Effector memory CD8-positive, alpha-beta T cell (primary cell): Measurements from ENCODE around the gene KLK6.
A peak's percentile ranks its signal among the peaks of the same experiment; 100 is the strongest.

ENCODE experiments used
- ATAC-seq: fragments of 150-1000 bp; cut with Tn5 transposase; replicated peaks from 2 replicates; pipeline ENCODE4 v1.10.0; 2021; ENCODE audit warnings: mild to moderate bottlenecking, moderate library complexity
- DNase-seq, 3 experiments: peaks; one replicate each; pipeline ENCODE4 v3.0.0; 2021
- H3K27ac Mint-ChIP-seq, 2 donors: one replicate each; pipeline ENCODE4 v1.8.0; 2022; ENCODE audit warnings: mild to moderate bottlenecking in 2 of 2, mixed read lengths in 2 of 2, moderate library complexity in 2 of 2
- H3K27me3 Mint-ChIP-seq, 2 donors: one replicate each; pipeline ENCODE4 v1.8.0; 2022; ENCODE audit warnings: mixed read lengths in 2 of 2
- H3K36me3 Mint-ChIP-seq: one replicate; pipeline ENCODE4 v1.8.0; 2022; ENCODE audit warnings: mild to moderate bottlenecking, moderate library complexity, mixed read lengths; ENCODE audit not compliant: insufficient read depth
- H3K4me1 Mint-ChIP-seq, 2 donors: one replicate each; pipeline ENCODE4 v1.8.0; 2022; ENCODE audit warnings: low read depth in 2 of 2, mixed read lengths in 2 of 2
- H3K4me3 Mint-ChIP-seq, 2 donors: one replicate each; pipeline ENCODE4 v1.8.0; 2022; ENCODE audit warnings: mild to moderate bottlenecking in 2 of 2, mixed read lengths in 2 of 2, moderate library complexity in 2 of 2
- H3K9me3 Mint-ChIP-seq, 2 donors: one replicate each; pipeline ENCODE4 v1.8.0; 2022; ENCODE audit warnings: mixed read lengths in 2 of 2
- total RNA-seq, 9 experiments: gene quantifications; one replicate each; lab custom pipeline; 2026; lab: John Stamatoyannopoulos, UW

Gene KLK6
- 0 reads per million in 9 experiments for total RNA-seq

DNA sequence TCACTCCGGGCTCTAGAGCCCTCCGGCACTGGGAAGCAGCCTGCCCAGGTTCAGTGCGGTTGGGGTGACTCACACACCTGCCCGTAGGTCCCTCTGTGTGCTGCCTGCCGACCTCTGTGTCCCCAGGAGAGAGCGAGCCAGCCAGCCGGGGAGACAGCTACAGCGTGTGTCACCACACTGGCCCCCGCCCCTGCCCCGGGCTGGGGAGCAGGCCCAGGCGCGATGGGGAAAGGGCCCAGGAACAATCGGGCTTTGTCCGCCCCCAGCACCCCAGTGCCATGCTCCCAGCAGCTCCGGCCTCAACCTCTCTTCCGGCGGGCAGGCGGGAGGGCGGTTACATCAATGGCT is at the start of gene KLK6:
Gene KLK6 (minus strand): TSS at position 179 of the 348 bp plus-strand sequence. CDS start 1,487 bp downstream, outside the sequence.
- Mint-ChIP-seq H3K27me3 (peaks cover 66 to 83% of the 10 kb centered on the region in 2 donors), H3K4me1 (no peaks in the 10 kb centered on the region), H3K27ac (no peak within 1 kb of the TSS), H3K4me3 (no peak within 1 kb of the TSS), H3K36me3 (no peaks in the 10 kb centered on the region), H3K9me3 (no peaks in the 10 kb centered on the region)
- no peak for ATAC-seq
- DNase-seq, result no peak

DNA sequence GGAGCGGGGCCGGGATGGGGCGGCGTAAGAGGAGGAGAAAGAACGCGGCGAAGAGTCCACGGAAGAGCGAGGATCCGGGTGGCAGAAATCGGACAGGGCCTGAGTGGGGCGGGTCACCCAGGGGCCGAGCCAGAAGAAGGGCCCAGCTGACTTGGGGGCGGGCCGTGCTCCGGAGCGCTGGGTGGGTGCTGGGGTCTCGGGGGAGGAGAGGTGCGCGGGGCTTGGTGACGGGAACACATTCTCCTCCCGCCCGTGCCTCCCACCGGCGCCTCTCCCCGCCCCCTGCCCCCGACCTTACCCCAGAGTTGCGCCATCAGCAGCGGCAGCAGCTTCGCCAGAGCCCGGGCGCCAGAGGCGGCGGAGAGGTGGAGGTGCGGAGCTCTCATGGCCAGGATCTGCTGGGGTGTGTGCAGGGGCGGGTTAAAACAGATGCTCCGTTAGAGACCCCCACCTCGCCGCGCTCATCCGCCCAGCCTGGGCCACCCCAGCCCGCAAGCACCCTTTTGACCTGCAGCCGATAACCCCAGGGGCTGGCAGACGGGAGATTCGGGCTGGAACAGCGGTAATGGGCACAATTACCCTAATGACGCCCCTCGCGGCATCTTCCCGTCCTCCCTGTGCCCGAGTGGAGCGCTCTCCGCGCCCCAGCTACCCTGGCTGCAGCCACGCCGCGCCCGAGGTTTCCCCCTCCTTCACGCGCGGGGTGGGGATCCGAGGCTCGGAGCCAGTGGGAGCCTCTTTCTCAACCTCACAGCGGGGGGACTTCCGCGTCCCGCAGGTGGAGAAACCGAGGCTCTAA is 49.6 kb upstream of the KLK6 start:
- H3K27ac Mint-ChIP-seq, result no peak overlapping the region

DNA sequence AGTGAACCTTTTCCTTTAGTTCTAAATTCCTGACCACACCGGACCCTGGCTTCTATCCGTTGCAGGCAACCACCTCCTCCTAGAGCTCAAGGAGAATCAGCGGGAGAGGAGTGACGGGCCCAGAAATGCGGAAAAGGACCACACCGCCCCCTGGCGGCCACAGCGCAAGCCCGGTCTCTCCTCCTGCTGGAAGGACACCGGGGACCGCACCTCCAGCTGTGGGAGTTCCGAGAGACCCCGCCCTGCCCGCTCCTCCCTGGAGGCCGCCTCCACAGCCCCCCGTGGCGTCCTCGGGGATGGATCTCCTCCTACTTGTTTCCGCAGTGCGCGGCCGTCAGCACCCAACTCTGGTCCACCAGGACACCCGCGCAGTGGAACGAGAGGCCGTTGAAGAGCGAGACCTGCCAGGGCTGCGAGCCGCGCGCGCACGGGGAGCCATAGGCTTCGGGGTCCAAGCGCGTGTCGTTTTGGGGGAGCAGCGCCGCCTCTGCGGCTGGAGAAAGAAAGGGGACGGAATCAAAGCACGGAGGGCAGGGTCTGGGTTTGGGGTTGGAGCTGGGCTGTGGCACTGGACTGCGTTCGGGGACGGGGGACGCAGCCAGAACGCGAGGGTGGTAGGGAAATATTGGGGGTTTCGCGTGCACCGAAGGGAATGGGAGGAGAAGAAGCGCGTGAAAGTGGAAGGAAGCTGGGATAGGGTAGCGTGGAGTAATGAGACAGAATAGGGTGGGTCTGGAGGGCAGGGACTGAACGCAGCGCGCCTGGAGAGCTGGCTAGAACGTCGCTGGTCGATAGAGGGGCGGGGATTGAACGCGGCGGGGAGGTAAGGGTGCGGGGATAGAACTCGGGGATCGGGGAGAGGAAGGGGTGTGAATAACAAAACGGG is 47.6 kb upstream of the KLK6 start:
- H3K27me3 Mint-ChIP-seq, result peaks cover 77 to 87% of the 10 kb centered on the region in 2 donors
- H3K4me3 Mint-ChIP-seq, result peak overlapping the region; percentile 62 to 72

More for the DNA sequence above, 49.6 kb upstream of the KLK6 start:
- H3K27me3 Mint-ChIP-seq, result peaks cover 78 to 87% of the 10 kb centered on the region in 2 donors
- no peaks in the 10 kb centered on the region for H3K36me3 Mint-ChIP-seq
- H3K4me1 Mint-ChIP-seq, result peaks cover 18 to 22% of the 10 kb centered on the region in 2 donors
- H3K4me3 Mint-ChIP-seq, result peak overlapping the region; percentile 62 to 72
- ATAC-seq, result no peak
- no peak for DNase-seq
- no peaks in the 10 kb centered on the region for H3K9me3 Mint-ChIP-seq

DNA sequence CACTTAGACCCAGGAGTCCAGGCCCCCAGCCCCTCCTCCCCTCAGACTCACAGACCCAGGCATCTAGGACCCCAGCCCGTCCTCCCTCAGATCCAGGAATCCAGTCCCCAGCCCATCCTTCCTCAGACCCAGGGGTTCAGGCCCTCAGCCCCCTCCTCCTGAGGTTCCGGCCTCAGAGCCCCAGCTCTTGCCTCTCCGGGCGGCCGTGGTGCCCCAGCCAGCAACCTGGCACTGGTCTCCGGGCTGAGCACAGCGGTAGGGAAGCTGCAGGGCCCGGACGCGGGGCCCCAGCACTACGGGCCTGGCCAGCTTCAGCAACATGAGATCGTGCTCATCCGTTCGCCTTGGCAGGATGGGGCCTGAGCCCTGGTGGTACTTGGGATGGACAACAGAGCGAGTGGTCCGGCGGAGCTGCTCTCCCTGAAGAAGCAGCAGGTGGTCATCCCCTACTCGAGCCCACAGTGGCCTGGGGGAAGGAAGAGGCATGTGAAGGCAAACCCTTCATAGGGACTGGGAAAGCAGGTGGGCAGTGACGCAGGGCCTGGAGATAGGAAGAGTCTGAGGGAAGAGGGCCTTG is 46.4 kb upstream of the KLK6 start:
- ATAC-seq (no peak), DNase-seq (no peak)
- Mint-ChIP-seq H3K4me3 (no peak overlapping the region), H3K36me3 (no peaks in the 10 kb centered on the region), H3K27me3 (peaks cover 79 to 94% of the 10 kb centered on the region in 2 donors), H3K4me1 (peaks cover 18 to 22% of the 10 kb centered on the region in 2 donors), H3K27ac (peak overlapping the region in 1 of 2 donors; percentile 62), H3K9me3 (no peaks in the 10 kb centered on the region)

More for the DNA sequence above, 47.6 kb upstream of the KLK6 start:
- no peaks in the 10 kb centered on the region for H3K36me3 Mint-ChIP-seq
- no peak overlapping the region for H3K27ac Mint-ChIP-seq
- no peak for ATAC-seq
- H3K4me1 Mint-ChIP-seq, result peaks cover 18 to 22% of the 10 kb centered on the region in 2 donors
- no peaks in the 10 kb centered on the region for H3K9me3 Mint-ChIP-seq
- peak in 1 of 3 experiments; percentile 23 for DNase-seq

DNA sequence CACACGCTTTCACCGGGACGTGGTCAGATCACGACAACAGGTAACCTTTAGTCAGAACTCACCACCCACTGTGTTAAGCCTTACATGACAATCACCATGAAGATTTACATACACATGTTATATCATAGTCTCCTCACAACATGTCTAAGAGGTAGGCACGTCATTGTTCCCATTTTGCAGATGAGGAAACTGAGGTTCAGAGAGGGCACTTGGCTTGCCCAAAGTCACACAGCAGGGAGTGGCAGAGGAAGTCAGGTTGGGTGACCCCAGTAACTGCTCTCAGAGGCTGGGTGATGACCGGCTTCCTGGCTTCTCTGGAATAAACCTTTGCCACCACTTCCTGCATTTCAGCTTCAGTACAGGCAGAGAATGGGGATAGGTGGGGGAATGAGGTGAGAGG is 44.9 kb upstream of the KLK6 start:
- H3K27me3 Mint-ChIP-seq, result peaks cover 83 to 94% of the 10 kb centered on the region in 2 donors
- H3K4me1 Mint-ChIP-seq, result peaks cover 14 to 17% of the 10 kb centered on the region in 2 donors
- no peaks in the 10 kb centered on the region for H3K36me3 Mint-ChIP-seq
- no peak overlapping the region for H3K4me3 Mint-ChIP-seq
- no peaks in the 10 kb centered on the region for H3K9me3 Mint-ChIP-seq
- H3K27ac Mint-ChIP-seq, result no peak overlapping the region
- no peak for ATAC-seq
- no peak for DNase-seq

DNA sequence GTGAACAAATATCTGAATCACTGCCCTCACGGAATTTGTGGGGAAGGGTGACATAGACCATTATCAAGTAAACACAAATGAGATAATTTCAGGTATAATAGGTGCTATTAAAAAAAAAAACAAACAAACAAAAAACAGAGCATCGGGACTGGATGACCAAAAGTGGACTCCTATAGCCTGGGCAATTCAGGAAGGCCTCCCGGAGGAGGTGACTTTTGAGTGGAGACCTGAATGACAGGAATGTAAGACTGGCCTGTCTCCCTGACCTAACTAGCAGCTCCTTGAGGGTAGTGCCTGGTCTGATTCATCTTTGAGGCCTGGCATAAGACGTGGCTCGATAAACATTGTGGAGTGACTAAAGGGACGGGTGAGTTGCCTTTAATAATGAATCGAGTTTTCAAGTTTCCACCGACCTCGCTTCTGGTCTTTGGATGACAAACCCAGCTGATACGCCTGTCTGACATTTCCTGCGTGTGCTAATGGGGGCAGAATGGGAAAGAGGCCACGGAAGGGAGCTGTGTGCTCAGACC is 43.3 kb upstream of the KLK6 start:
- ATAC-seq, result no peak
- Mint-ChIP-seq H3K4me3 (no peak overlapping the region), H3K36me3 (no peaks in the 10 kb centered on the region)

DNA sequence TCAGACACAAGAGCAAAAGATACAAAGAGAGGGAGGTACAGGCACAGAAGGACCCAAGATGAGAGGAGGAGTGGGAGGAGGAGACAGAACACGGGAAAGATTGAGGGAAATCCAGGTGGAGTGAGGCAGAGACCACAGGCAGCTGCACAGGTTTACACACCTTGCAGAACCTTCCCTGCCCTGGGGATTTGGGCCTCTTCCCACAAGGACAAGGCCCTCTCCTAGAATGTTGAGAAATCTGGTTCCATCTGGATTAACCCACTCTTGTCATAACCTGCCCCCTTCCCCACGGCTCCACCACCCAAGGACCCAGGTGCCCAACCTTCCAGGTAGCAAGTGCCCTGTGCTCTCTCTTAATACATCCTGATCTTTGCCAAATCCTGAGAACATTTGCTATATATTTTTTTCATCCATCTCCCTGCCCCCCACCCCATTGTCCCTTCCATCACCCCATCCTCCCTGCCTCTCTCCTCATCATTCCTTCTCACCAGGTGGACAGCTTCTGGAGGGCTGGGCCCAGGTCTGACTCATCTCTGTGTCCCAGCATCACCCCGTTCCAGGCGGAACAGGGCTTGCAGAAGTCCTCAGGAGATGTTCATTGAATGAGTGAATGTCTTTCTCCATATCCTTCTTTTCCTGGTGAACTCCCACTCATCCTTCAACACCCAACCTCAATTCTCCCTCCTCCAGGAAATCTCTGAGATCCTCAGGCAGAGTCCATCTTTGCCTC is 40.8 kb upstream of the KLK6 start:
- ATAC-seq (no peak), DNase-seq (no peak)
- no peaks in the 10 kb centered on the region for H3K36me3 Mint-ChIP-seq
- no peak overlapping the region for H3K4me3 Mint-ChIP-seq
- no peak overlapping the region for H3K27ac Mint-ChIP-seq
- no peaks in the 10 kb centered on the region for H3K4me1 Mint-ChIP-seq
- H3K27me3 Mint-ChIP-seq, result peaks cover 61 to 84% of the 10 kb centered on the region in 2 donors
- H3K9me3 Mint-ChIP-seq, result no peaks in the 10 kb centered on the region

More for the DNA sequence above, 43.3 kb upstream of the KLK6 start:
- no peaks in the 10 kb centered on the region for H3K9me3 Mint-ChIP-seq
- peaks cover 74 to 88% of the 10 kb centered on the region in 2 donors for H3K27me3 Mint-ChIP-seq
- H3K27ac Mint-ChIP-seq, result no peak overlapping the region
- peaks cover 7 to 8% of the 10 kb centered on the region in 2 donors for H3K4me1 Mint-ChIP-seq
- DNase-seq, result no peak

DNA sequence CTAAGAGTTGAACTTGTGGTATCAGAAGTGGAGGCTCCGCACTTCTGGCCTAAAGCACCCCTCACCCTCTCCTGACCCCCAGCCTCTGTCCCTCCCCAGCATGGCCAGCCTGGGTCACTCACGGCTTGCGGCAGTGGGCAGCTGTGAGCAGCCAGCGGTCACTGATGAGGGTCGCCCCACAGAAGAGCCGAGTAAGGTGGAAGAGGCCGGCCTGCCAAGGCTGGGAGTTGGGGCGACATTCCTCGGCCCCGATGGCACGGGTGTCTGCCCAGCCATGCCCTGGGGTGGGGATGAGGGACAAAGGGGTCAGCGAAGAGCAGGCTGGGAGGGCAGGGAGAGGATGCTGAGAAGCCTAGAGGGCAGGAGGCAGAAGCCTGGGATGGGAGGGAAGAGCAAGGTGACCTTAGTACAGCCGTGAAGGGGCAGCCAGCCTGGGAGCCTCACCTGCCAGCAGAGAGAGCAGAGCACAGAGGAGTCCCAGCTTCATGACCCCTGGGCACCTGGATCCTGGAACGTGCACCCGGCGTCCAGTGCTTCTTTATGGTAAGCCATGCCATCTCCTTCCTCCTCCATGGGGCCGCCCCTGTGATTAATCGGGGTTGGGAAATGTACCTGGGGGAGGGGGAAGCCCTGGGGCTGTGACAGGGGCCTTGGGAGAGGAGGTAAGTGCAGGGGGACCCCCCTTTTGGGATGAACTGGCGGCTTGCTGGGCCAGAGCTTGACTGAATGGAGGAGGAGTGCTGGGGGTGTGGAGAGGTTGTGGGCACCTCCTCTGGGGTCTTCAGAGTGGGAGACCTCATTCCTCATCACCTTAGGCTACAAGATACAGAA is 39.9 kb upstream of the KLK6 start:
- Mint-ChIP-seq H3K36me3 (no peaks in the 10 kb centered on the region), H3K27ac (no peak overlapping the region), H3K4me1 (no peaks in the 10 kb centered on the region), H3K27me3 (peaks cover 58 to 74% of the 10 kb centered on the region in 2 donors), H3K4me3 (no peak overlapping the region), H3K9me3 (no peaks in the 10 kb centered on the region)
- no peak for ATAC-seq
- DNase-seq, result no peak

DNA sequence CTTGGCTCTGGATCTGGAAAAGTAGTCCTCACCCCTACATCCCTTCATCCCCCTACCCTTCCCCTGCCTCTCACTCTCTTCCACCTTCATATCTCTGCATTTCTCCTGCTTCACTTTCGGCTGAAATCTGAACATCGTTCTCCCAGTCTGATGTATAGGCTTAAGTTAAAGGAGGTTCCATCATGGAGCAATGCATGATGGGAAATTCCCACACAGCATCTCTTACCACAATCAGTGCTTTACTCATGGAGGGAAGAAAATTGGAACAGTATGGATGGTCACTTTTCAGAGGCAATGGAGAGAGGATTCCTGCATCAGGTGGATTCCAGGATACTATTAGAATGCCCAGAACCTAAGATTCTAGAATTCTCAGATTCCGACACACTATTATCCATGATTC is 38.1 kb upstream of the KLK6 start:
- Mint-ChIP-seq H3K27me3 (peaks cover 52 to 73% of the 10 kb centered on the region in 2 donors), H3K4me3 (no peak overlapping the region), H3K9me3 (no peaks in the 10 kb centered on the region), H3K4me1 (no peaks in the 10 kb centered on the region), H3K36me3 (no peaks in the 10 kb centered on the region), H3K27ac (no peak overlapping the region)
- ATAC-seq (no peak), DNase-seq (no peak)

DNA sequence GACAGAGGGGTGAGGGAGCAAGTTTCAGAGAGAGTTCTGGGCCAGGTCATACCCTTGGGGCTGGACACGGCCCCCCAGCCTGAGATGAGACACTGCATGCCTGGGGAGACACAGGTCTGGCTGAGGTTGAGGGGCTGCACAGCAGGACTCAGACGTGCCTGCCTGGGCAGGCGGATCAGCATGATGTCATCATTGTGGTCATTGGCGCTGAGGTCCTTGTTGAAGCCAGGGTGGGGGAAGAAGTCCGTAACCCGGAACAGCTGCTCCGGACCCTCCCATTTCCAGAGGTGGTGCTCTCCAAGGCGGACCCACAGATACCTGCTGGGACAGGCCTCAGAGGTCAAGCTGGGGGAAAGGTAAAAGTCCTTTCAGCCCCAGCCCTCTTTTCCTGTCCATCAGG is 37.0 kb upstream of the KLK6 start:
- Mint-ChIP-seq H3K4me3 (no peak overlapping the region), H3K27ac (no peak overlapping the region), H3K4me1 (peaks cover 0 to 5% of the 10 kb centered on the region in 2 donors), H3K36me3 (no peaks in the 10 kb centered on the region), H3K9me3 (no peaks in the 10 kb centered on the region), H3K27me3 (peaks cover 62 to 79% of the 10 kb centered on the region in 2 donors)
- DNase-seq (no peak), ATAC-seq (no peak)

DNA sequence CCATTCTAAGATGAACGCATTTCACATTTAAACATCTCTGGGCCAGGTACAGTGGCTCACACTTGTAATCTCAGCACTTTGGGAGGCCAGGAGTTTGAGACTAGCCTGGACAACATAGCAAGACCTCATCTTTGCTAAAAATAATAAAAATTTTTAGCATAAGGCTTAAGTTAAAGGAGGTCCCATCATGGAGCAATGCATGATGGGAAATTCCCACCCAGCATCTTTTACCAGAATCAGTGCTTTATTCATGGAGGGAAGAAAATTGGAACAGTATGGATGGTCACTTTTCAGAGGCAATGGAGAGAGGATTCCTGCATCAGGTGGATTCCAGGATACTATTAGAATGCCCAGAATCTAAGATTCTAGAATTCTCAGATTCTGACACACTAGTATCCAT is 35.9 kb upstream of the KLK6 start:
- H3K36me3 Mint-ChIP-seq, result no peaks in the 10 kb centered on the region
- DNase-seq (no peak), ATAC-seq (no peak)
- H3K4me3 Mint-ChIP-seq, result no peak overlapping the region
- H3K27ac Mint-ChIP-seq, result no peak overlapping the region
- peaks cover 66 to 79% of the 10 kb centered on the region in 2 donors for H3K27me3 Mint-ChIP-seq
- H3K4me1 Mint-ChIP-seq, result peaks cover 0 to 5% of the 10 kb centered on the region in 2 donors
- no peaks in the 10 kb centered on the region for H3K9me3 Mint-ChIP-seq

DNA sequence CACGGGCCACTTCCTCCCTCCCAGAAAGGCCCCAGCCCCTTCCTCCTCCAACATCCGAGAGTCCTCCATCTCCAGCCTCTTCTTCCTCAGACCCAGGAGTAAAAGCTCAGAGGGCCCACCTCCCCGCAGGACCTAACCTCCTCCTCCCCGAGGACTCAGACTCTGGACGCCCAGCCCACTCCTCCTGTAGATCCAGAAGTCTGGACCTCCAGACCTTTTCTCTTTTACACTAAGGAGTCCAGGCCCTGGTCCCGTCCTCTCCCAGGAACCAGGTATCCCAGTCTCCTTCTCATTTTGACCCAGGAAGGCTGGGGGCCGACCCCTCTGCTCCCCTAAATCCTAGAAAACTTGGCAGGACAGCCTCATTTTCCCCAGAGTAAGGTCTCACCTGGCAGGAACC is 33.9 kb upstream of the KLK6 start:
- no peaks in the 10 kb centered on the region for H3K36me3 Mint-ChIP-seq
- H3K4me1 Mint-ChIP-seq, result peaks cover 0 to 5% of the 10 kb centered on the region in 2 donors
- DNase-seq (no peak), ATAC-seq (no peak)
- no peaks in the 10 kb centered on the region for H3K9me3 Mint-ChIP-seq
- peaks cover 65 to 81% of the 10 kb centered on the region in 2 donors for H3K27me3 Mint-ChIP-seq
- no peak overlapping the region for H3K4me3 Mint-ChIP-seq
- H3K27ac Mint-ChIP-seq, result no peak overlapping the region
